Neuronal stem cell (in vitro differentiated cells): ENCODE results near the gene KPTN.
A peak's percentile ranks its signal among the peaks of the same experiment; 100 is the strongest.

Source experiments
- DNase-seq: peaks from one replicate; pipeline ENCODE4 v3.0.0-alpha.2; 2013; ENCODE audit warnings: low spot score
- H2AFZ ChIP-seq: one replicate; pipeline ENCODE4 v1.6.1; 2013; ENCODE audit warnings: mild to moderate bottlenecking, low read length, inconsistent platforms
- H2AK5ac ChIP-seq: 2 replicates; pipeline ENCODE4 v1.6.1; 2013; ENCODE audit warnings: low read depth, mild to moderate bottlenecking, inconsistent platforms, low read length, moderate library complexity, mixed read lengths
- H2BK120ac ChIP-seq: 2 replicates; pipeline ENCODE4 v1.6.1; 2013; ENCODE audit warnings: low read depth, mild to moderate bottlenecking, inconsistent platforms, low read length, moderate library complexity, mixed read lengths
- H2BK12ac ChIP-seq: one replicate; pipeline ENCODE4 v1.6.1; 2013; ENCODE audit warnings: low read length, inconsistent platforms
- H2BK15ac ChIP-seq: 2 replicates; pipeline ENCODE4 v1.6.1; 2013; ENCODE audit warnings: mild to moderate bottlenecking, low read length, inconsistent platforms, mixed read lengths
- H2BK5ac ChIP-seq: one replicate; pipeline ENCODE4 v1.6.1; 2013; ENCODE audit warnings: inconsistent platforms, mild to moderate bottlenecking, low read length, moderate library complexity
- H3K14ac ChIP-seq: one replicate; pipeline ENCODE4 v1.6.1; 2013; ENCODE audit warnings: low read length, inconsistent platforms
- H3K18ac ChIP-seq: 2 replicates; pipeline ENCODE4 v1.6.1; 2013; ENCODE audit warnings: low read length, inconsistent platforms
- H3K23ac ChIP-seq: 2 replicates; pipeline ENCODE4 v1.6.1; 2013; ENCODE audit warnings: low read depth, mild to moderate bottlenecking, mixed read lengths, low read length, inconsistent platforms; ENCODE audit not compliant: poor library complexity
- H3K27ac ChIP-seq: replicated peaks from 3 replicates; pipeline ENCODE4 v1.5.1; 2013; ENCODE audit warnings: low read length, inconsistent platforms
- H3K27me3 ChIP-seq, 3 experiments: 2 replicates each; pipeline ENCODE4 v1.6.1; 2013; ENCODE audit warnings: low read length in 3 of 3, mild to moderate bottlenecking in 2 of 3, inconsistent platforms in 1 of 3, low read depth in 1 of 3, mixed read lengths in 1 of 3, moderate library complexity in 1 of 3; ENCODE audit not compliant: control insufficient read depth in 3 of 3, insufficient read depth in 3 of 3
- H3K36me3 ChIP-seq, 2 donors: replicated peaks in 1 of 2; 2 replicates each; pipeline ENCODE4 v1.6.1; 2013; ENCODE audit warnings: low read length in 2 of 2; ENCODE audit not compliant: control insufficient read depth in 2 of 2, insufficient read depth in 2 of 2
- H3K4ac ChIP-seq: 2 replicates; pipeline ENCODE4 v1.6.1; 2013; ENCODE audit warnings: inconsistent platforms, mild to moderate bottlenecking, low read length, moderate library complexity
- H3K4me1 ChIP-seq, 2 donors: 1 replicate in 1 of 2; 2 replicates in 1 of 2; pipeline ENCODE4 v1.6.1; 2013; ENCODE audit warnings: low read length in 2 of 2, low read depth in 1 of 2; ENCODE audit not compliant: control insufficient read depth in 2 of 2, insufficient read depth in 1 of 2
- H3K4me2 ChIP-seq: one replicate; pipeline ENCODE4 v1.6.1; 2013; ENCODE audit warnings: mild to moderate bottlenecking, low read length, inconsistent platforms; ENCODE audit not compliant: insufficient read depth, poor library complexity, severe bottlenecking
- H3K4me3 ChIP-seq, 2 donors: 2 replicates each; pipeline ENCODE4 v1.5.1; 2013; ENCODE audit warnings: low read length in 2 of 2, mild to moderate bottlenecking in 2 of 2, inconsistent platforms in 1 of 2, moderate library complexity in 1 of 2
- H3K79me1 ChIP-seq: one replicate; pipeline ENCODE4 v1.6.1; 2013; ENCODE audit warnings: low read depth, mild to moderate bottlenecking, inconsistent platforms, low read length, moderate library complexity
- H3K9ac ChIP-seq: one replicate; pipeline ENCODE4 v1.6.1; 2013; ENCODE audit warnings: mild to moderate bottlenecking, low read depth, low read length, inconsistent platforms; ENCODE audit not compliant: poor library complexity
- H3K9me3 ChIP-seq, 2 donors: replicated peaks in 1 of 2; 2 replicates each; pipeline versions ENCODE3 to v1.6.1; 2013; ENCODE audit warnings: low read length in 2 of 2, mild to moderate bottlenecking in 2 of 2, inconsistent platforms in 1 of 2, low read depth in 1 of 2, mixed read lengths in 1 of 2, moderate library complexity in 1 of 2; ENCODE audit not compliant: control insufficient read depth in 2 of 2, insufficient read depth in 1 of 2
- H4K8ac ChIP-seq: one replicate; pipeline ENCODE4 v1.6.1; 2013; ENCODE audit warnings: low read depth, mild to moderate bottlenecking, inconsistent platforms, low read length, moderate library complexity
- H4K91ac ChIP-seq: one replicate; pipeline ENCODE4 v1.6.1; 2013; ENCODE audit warnings: low read length, low read depth, mild to moderate bottlenecking, inconsistent platforms; ENCODE audit not compliant: poor library complexity
- WGBS, 2 donors: extraction: QIAGEN DNeasy Blood & Tissue Kit; methylation state at CpG; one replicate each; pipeline ENCODE4 v1.1.7; 2013; ENCODE audit warnings: missing lambda C conversion rate in 2 of 2, mixed read lengths in 1 of 2; ENCODE audit not compliant: insufficient read length in 2 of 2, insufficient replicate concordance in 1 of 2; ENCODE audit errors: extremely low coverage in 2 of 2; 5-methylcytosine and 5-hydroxymethylcytosine counted together

Gene KPTN

DNA sequence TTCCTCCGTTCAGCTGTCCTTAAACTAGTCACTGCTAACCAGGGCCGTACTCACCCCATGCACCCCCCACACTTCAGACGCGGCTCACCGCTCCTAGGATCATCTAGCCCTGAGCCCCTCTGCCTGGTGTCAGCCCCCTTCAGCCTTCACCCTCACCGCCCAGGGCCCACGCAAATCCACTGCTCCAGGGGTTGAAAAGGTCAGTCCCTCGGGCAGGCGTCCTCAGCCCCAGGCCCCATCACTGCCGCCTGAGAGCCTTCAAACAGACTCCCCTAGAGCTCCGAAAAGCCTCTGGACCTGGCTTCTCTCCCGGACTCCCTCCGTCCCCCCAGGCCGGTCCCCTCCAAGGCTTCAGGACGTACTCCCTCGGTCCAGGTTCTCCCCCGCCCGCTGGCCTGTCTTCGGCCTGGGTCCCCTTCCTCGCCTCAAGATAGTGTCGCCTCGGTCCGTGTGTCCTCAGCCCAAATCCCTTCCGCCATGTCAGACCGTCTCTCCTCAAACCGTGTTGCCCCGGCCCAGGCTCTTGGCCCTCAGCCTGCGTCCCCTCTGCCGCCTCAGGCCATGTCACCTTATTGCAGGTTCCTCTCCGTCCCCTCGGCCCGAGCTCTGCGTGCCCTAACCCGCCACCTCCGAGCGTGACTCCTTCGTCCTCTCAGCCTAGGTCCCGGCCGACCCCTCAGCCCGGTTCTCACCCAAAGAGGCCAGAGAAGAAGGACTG lies 30.3 kb upstream of the KPTN start:
- H2AFZ ChIP-seq = peak overlapping the region; percentile 85
- H2BK15ac ChIP-seq = peak overlapping the region; percentile 45
- no CpG with 5 or more reads among the region's 40 CpGs for WGBS, 2 donors
- peak overlapping the region; percentile 67 for H2BK12ac ChIP-seq
- H3K79me1 ChIP-seq = peaks cover 23% of the 10 kb centered on the region
- H2BK5ac ChIP-seq = peak overlapping the region; percentile 88
- no peaks in the 10 kb centered on the region for H3K36me3 ChIP-seq
- H3K23ac ChIP-seq = peak overlapping the region; percentile 60
- H3K9me3 ChIP-seq = no peaks in the 10 kb centered on the region
- DNase-seq = no peak
- H2AK5ac ChIP-seq = peak overlapping the region; percentile 83
- peaks cover 5 to 6% of the 10 kb centered on the region in 2 donors for H3K4me1 ChIP-seq
- peak overlapping the region; percentile 57 for H3K27ac ChIP-seq
- no peak overlapping the region for H4K91ac ChIP-seq
- peak overlapping the region; percentile 64 to 94 for H3K4me3 ChIP-seq
- no peak overlapping the region for H3K4ac ChIP-seq
- H2BK120ac ChIP-seq = peak overlapping the region; percentile 43
- H3K4me2 ChIP-seq = peak overlapping the region; percentile 82
- peak overlapping the region; percentile 96 for H3K18ac ChIP-seq
- peak overlapping the region; percentile 100 for H3K9ac ChIP-seq
- H3K27me3 ChIP-seq = no peaks in the 10 kb centered on the region
- H3K14ac ChIP-seq = peak overlapping the region; percentile 72
- no peak overlapping the region for H4K8ac ChIP-seq

DNA sequence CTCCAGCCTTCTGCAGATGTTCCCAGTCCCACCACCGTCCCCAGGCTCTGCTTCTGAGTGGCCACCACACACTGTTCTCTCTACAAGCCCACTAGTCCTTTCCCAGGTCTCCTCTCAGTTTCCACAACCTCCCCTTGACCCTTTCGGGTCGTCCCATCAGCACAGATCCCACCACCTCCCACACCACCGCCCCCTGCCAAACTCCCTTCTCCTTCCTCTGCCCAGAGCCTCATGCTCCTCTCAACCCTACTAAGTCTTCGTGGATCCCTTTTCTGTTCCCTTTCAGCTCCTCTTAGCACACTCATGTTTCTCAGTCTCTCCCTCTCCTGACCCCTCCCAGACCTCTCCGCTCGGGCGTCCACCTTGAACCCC lies 28.9 kb upstream of the KPTN start:
- no peak overlapping the region for H3K27ac ChIP-seq

DNA sequence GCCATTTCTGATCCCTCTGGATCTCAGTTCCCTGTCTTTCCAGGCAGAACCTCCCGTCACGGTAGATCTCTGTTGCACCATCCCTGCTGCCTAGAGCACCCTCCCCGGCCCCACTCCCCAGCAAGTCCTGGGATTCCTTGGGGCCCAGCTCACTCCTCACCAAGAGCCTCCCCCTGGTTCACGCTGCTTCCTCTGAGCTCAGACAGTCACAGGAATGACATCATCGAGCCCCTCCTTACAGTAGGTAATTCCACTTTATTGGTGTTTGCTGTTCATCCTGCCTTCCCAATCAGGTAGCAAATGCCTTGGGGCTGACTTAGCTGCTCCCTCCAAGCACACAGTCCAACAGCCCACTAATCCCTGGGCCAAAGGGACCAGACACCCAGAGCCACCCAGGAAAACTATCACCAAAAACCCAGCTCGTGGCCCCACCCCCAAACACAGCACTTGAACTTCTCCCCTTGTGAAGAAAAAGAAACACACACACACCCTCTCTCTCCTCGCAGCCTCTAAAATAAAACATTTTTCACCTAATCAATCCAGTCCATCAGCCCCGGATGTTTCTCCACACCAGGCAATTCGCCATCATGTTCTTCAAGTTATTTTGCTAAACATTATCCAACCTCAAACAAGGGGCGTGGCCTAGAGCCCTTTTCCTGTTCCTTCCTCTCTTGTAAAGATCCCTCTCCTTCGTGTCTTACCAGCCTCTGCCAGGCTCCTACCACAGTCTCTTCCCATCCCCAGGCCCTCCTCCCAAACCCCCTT lies 28.3 kb upstream of the KPTN start:
- Histone ChIP-seq H3K14ac (no peak overlapping the region), H3K23ac (no peak overlapping the region), H3K4me2 (no peak overlapping the region), H3K36me3 (no peaks in the 10 kb centered on the region), H4K91ac (no peak overlapping the region), H3K79me1 (peaks cover 28% of the 10 kb centered on the region), H3K9ac (no peak overlapping the region), H3K4ac (no peak overlapping the region), H2AK5ac (no peak overlapping the region), H3K18ac (no peak overlapping the region), H3K27me3 (no peaks in the 10 kb centered on the region), H4K8ac (no peak overlapping the region), H2BK5ac (no peak overlapping the region), H3K4me1 (peaks cover 5 to 15% of the 10 kb centered on the region in 2 donors), H3K9me3 (no peaks in the 10 kb centered on the region), H3K4me3 (peak overlapping the region in 1 of 2 donors; percentile 16), H2AFZ (no peak overlapping the region), H2BK120ac (no peak overlapping the region), H3K27ac (no peak overlapping the region), H2BK15ac (no peak overlapping the region), H2BK12ac (no peak overlapping the region)
- DNase-seq = no peak
- 100% methylated on average over 1 of the region's 11 CpGs; no CpG with 5 or more reads in 1 of the 2 donors for WGBS, 2 donors

More for the DNA sequence above, 28.9 kb upstream of the KPTN start:
- no peak overlapping the region for H2BK5ac ChIP-seq
- H4K8ac ChIP-seq = no peak overlapping the region
- no peak overlapping the region for H2BK120ac ChIP-seq
- H3K18ac ChIP-seq = no peak overlapping the region
- WGBS, 2 donors = no CpG with 5 or more reads among the region's 8 CpGs
- no peak overlapping the region for H2AFZ ChIP-seq
- DNase-seq = no peak
- H3K23ac ChIP-seq = no peak overlapping the region
- H3K14ac ChIP-seq = no peak overlapping the region
- no peak overlapping the region for H2AK5ac ChIP-seq
- peak overlapping the region in 1 of 2 donors; percentile 28 for H3K4me3 ChIP-seq
- H3K4me2 ChIP-seq = no peak overlapping the region
- H4K91ac ChIP-seq = no peak overlapping the region
- H3K4me1 ChIP-seq = peaks cover 5 to 9% of the 10 kb centered on the region in 2 donors
- H3K79me1 ChIP-seq = peaks cover 26% of the 10 kb centered on the region
- no peak overlapping the region for H3K9ac ChIP-seq
- H3K27me3 ChIP-seq = no peaks in the 10 kb centered on the region
- H2BK15ac ChIP-seq = no peak overlapping the region
- no peak overlapping the region for H3K4ac ChIP-seq
- no peaks in the 10 kb centered on the region for H3K36me3 ChIP-seq
- no peak overlapping the region for H2BK12ac ChIP-seq
- no peaks in the 10 kb centered on the region for H3K9me3 ChIP-seq

DNA sequence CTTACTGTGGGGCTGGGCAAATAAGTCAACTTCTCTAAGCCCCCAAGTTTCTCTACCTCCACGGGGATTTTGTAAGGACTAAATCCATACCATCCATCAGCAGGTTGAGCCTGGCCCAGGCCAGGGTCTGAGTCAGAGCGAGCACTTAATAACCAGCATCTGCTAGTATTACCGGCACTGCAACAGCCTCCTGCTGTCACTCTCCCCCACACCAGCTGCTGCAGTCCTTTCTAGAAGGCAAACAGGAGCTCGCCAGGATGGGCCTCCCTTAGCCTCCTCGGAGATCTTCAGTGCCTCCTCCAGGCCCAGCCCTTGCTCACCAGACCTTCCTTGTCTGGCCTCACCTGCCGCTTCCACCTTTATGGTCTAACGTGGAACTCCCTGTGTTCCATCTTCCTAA lies 27.7 kb upstream of the KPTN start:
- no peak overlapping the region for H2AK5ac ChIP-seq
- DNase-seq = no peak
- H3K4me2 ChIP-seq = no peak overlapping the region
- no peak overlapping the region for H3K18ac ChIP-seq
- no CpG with 5 or more reads among the region's 7 CpGs for WGBS, 2 donors
- H3K36me3 ChIP-seq = no peaks in the 10 kb centered on the region
- no peak overlapping the region for H2BK12ac ChIP-seq
- H3K4me1 ChIP-seq = peaks cover 5 to 18% of the 10 kb centered on the region in 2 donors
- H3K4me3 ChIP-seq = no peak overlapping the region
- H3K27ac ChIP-seq = no peak overlapping the region
- peaks cover 30% of the 10 kb centered on the region for H3K79me1 ChIP-seq
- no peak overlapping the region for H4K8ac ChIP-seq
- H2AFZ ChIP-seq = no peak overlapping the region
- H3K14ac ChIP-seq = no peak overlapping the region
- no peak overlapping the region for H3K9ac ChIP-seq
- H2BK120ac ChIP-seq = no peak overlapping the region
- H2BK15ac ChIP-seq = no peak overlapping the region
- no peak overlapping the region for H4K91ac ChIP-seq
- H3K9me3 ChIP-seq = no peaks in the 10 kb centered on the region
- no peak overlapping the region for H3K4ac ChIP-seq
- H3K23ac ChIP-seq = no peak overlapping the region
- H3K27me3 ChIP-seq = no peaks in the 10 kb centered on the region
- H2BK5ac ChIP-seq = no peak overlapping the region
